UCSD-AML1 (cell line): ENCODE data around the gene NEMP1.
"Not testable (repeated sequence)": the region's sequence is repeated elsewhere in the genome, so short reads cannot be mapped to it uniquely, and the experiment has no call there.

ENCODE experiments used
- DNase-seq: peaks from one replicate; lab custom pipeline; 2025; ENCODE audit not compliant: unreplicated experiment; lab: John Stamatoyannopoulos, UW

NEMP1 gene, protein sequence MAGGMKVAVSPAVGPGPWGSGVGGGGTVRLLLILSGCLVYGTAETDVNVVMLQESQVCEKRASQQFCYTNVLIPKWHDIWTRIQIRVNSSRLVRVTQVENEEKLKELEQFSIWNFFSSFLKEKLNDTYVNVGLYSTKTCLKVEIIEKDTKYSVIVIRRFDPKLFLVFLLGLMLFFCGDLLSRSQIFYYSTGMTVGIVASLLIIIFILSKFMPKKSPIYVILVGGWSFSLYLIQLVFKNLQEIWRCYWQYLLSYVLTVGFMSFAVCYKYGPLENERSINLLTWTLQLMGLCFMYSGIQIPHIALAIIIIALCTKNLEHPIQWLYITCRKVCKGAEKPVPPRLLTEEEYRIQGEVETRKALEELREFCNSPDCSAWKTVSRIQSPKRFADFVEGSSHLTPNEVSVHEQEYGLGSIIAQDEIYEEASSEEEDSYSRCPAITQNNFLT

DNA sequence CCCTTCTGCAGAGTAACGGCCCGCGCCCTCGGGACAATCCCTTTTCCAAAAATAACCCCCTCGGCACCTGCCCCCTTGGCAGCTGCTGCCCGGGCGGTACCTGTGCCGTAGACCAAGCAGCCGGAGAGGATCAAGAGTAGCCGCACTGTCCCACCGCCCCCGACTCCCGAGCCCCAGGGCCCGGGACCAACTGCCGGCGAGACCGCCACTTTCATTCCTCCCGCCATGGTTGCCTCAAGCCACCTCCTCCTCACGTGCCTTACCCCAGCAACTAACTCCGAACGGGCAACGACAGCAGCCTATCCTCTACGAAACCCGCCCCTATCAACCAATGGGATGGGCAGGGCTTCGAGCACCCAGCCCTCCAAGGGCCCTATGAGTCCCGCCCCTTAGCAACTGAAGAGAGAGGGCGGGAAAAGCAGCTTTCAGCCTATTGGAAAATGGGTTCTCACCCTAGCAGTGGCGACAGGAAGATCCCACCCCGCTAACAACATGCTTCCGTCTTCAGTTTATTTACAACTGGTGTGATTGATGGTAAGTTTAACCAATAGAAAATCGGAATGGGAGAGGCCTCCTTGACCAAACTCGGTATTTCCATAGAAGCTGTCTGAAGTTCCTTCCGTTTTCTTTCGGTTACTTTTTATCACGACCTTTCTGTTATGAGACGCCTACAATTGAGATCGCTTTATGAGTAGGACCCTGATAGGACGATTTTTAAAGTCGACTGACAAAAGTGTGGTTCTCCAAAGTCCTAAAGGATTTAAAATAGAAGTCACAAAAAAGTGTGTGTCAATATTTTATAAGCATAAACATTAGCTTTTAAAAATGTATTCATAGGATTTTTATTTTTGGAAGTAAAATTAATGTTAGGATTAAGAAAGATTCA lies at the start of gene NEMP1:
Gene NEMP1, minus strand, starts transcription at position 273 of the 886 bp plus-strand sequence. Its CDS starts 46 bp downstream, at position 227.
- DNase-seq: peak; percentile 94

DNA sequence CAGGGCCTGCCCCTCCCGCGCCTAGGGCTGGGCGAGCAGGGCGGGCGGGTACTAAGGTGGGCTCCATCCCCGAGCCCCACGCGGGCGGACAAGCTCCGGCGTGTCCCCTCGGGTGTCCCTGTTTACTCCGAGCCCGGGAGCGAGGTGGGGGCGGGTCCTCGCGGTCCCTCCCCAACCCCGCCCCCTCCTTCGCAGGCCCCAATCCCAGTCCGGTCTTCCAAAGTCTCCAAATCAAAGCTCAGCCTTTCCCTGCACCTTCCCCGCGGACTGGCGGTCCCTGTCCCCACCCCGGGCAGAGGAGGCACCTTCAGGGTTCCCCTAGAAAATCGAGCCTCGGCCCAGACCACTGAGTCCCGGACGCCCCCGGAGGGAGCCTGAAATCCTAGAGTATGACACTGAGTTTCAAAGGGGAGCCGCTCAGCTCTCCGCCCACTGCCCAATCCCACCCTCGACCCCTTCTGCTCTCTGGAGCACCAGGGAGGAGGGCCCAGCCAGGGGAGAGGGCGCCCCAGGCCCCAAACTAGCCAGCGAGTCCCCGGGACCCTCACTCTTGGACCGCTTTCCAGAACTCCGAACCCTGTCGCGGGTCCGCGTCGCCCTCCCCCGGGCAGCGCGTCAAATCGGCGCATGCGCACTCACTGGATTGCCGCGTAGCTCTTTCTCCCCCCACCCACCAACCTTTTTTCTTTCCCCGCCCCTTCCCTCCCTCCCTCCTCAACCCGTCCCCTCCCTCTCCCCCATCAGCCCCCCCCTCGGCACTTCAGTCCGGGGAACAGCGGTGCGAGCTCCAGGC lies 49.3 kb upstream of the NEMP1 start, which contains the start of gene LRP1:
Gene LRP1, plus strand, starts transcription at position 758 of the 793 bp plus-strand sequence. CDS start 482 bp downstream, outside the sequence.
- DNase-seq: no peak

DNA sequence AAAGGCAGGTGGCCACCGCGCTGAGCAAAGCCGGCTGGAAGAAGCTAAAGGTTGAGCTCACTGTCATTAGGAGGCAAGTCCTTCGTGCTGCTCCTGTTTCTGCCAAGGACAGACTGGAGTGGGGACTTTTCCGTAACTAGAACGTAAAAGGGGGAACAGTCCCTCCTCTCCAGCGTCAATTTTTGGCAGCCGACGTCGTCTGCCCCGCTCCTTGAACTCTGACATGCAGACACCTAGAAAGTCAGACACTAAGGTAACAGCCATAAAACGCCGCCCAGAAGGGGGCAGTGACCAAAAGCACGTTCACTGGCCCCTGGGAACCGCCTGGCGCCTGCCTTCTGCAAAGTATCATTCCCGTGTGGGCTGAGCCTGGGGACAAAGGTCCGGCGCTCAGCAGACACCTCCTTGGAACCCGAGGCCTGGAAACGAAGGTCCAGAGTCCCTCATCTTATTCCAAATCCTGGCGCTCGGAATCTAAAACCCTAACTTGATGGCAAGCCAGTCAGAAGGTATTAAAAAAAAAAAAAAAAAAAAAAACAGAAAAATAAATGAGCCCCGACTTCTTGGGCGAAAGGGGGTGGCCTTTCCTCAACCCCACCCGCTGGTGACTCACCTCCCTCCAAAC lies 48.6 kb upstream of the NEMP1 start:
- peak; percentile 38 for DNase-seq

DNA sequence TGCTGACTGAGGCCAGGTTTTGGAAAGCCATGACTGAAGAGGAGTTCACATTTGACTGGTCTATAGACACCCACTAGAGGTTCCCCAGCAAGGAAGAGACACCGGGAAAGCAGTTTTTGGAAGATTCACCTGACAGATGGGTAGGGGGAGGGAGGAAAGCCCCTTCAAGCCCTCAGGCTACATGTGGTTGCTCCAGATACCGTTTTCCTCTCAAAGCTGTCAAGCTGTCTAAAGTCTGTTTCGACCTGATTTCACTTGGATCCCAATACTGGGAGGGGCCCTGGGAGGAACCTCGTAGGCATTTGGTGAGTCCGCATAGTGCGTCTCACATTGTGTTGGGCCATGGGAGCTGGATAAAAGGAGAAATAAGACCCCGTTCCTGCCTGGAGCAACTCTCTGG lies 48.0 kb upstream of the NEMP1 start:
- DNase-seq: no peak

DNA sequence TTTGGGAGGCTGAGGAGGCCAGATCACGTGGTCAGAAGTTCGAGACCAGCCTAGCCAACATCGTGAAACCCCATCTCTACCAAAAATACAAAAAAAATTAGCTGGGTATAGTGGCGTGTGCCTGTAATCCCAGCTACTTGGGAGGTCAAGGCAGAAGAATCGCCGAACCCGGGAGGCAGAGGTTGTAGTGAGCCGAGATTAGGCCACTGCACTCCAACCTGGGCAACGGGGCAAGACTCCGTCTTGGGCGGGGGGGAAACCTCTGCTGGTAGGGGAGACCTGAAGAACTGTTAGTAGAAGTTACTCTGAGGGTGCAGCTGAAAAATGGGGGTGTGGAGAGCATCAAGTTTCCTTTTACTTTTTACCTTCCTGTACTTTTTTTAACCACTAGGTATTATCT lies 47.5 kb upstream of the NEMP1 start:
- no peak for DNase-seq

DNA sequence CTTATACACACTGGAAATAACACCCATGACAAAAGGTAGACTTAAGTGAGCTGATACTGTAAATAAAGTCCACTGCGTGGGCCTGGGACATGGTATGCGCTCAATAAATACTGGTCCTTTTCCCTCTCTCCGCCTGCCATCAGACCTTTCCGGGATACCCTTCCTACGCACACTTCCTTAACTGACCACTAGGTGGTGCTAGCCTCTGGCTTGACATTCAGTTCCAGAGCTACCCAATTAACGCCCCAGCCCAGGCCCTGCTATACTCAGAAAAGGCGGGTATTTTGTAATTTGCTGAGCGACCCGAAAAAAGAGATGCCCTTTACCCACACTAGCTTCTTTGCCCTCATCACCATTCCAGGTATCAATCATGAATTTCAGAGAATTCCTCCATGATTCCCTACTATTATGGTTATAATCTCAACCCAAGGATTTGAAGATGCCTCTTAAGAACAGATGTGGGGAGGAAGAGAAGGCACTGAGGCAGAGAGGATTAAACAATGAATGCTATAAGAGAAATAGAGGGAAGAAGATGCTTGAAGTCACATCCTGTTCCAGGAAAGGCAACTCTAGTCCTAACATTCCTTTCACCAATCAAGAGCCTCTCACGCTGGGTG lies 45.8 kb upstream of the NEMP1 start:
- peak; percentile 45 for DNase-seq

DNA sequence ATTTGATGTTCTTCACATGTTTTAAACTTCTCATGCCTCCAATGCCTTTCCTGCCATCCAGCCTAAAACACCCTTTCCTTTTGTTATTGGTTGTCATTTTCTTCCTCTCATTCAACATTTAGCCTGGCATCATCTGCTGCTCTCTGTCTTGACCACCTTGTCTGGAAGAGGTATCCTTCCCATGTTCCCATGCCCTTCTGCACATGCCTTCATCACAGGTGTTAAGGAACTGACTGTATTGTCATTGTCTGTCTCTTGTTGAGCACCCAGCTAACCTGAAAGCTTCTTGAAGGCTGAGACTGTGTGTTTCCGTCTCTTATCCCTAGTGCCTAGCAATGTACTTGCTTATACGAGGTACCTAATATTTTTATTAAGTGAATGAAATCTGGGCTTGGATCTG lies 45.2 kb upstream of the NEMP1 start:
- no peak for DNase-seq

DNA sequence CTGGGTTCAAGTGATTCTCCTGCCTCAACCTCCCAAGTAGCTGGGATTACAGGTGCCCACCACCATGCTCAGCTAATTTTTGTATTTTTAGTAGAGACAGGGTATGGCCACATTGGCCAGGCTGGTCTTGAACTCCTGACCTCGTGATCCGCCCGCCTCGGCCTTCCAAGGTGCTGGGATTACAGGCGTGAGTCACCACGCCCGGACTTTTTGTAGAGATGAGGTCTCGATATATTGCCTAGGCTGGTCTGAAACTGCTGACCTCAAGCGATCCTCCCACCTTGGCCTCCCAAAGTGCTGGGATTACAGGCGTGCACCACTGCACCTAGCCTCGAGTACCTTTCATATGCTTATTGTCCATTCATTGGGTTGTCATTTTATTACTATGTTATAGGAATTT lies 42.1 kb upstream of the NEMP1 start:
- not testable (repeated sequence) for DNase-seq

DNA sequence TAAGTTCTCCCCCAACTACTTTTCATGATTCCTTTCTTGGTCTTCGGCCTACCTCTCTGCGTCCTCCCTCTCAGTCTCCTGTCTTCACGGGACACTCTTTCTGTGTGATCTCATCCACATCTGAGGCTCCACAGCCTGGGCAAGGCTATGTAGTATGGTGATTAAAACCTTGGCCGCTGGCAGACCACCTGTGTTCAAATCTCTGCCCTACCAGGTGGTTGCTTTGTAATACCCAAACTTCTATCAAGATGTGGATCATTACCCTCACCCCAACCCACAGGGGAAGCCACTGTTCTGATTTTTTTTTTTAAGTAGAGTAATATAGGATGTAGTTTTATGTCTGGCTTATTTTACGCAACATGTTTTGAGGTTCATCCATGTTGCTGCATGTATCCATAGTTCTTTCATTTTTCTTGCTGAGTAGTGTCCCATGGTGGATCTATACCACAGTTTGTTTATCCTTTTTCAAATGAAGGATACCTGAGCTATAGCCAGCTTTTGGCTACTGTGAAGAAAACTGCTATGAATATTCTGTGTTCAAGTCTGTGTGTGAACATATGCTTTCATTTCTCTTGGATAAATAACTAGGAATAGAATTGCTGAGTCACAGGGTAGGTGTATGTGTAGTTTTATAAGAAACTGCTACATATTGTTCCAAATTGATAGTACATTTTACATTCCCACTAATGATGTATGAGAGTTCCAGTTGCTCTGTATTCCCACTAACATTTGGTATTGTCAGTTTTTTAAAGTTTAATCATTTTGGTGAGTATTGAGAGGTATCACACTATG lies 40.9 kb upstream of the NEMP1 start:
- DNase-seq: no peak

DNA sequence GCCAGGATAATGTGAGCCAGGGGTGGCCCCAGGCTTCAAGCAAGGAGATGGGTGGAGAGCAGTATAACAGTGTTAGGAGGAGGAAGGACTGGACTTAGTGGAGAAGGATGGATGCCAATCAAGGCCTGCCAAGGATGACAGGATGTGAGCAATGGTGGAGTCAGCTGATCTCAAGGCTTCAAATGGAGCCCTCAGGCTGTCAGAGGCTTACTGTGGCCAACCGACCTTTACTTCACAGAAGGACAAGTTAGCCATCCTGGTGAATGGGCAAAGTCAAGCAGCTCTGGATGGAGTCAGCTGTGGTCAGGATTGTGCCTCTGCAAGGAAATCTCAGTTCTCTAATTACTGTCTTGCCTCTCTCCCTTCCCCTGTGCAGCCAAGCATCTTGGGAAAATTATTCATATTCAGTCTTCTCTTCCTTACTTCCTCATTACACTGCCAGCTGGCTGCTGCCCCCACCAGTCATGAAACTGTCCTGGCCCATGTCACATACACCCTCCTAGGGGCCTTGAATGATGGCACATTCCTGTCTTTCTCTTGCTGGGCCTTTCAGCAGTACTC lies 40.2 kb upstream of the NEMP1 start:
- DNase-seq: no peak

DNA sequence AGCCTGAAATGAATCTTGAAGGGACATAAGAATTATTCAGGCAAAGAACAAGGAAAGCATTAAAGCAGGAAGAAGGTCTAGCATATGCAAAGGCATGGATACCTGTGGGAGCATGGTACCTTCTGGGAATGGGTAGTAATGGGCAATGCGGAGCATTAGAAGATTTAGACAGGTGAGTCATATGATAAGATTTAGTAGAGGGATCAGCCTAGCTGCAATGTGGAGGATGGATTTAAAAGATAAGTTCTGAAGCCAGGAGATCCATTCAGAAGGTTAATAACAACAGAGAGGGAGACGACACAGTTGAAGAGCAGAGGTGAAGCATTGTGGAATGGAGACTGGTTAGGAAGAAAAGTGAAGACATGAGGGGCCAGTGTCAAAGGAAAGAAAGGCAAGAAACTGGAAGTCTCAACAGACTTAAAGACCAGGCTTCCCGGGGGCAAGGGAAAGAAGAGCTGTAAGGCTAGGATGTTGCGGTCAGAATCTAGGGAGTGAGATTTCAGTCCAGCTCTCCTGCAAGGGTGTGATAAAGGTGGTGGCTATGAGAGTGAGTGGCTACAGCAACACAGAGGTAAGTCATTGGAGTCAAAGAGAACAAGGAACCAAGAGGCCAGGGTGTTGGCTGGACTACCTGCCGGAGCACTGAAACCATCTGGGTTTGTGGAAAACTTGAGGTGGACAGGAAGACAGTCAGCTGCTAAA lies 38.1 kb upstream of the NEMP1 start:
- DNase-seq: no peak

DNA sequence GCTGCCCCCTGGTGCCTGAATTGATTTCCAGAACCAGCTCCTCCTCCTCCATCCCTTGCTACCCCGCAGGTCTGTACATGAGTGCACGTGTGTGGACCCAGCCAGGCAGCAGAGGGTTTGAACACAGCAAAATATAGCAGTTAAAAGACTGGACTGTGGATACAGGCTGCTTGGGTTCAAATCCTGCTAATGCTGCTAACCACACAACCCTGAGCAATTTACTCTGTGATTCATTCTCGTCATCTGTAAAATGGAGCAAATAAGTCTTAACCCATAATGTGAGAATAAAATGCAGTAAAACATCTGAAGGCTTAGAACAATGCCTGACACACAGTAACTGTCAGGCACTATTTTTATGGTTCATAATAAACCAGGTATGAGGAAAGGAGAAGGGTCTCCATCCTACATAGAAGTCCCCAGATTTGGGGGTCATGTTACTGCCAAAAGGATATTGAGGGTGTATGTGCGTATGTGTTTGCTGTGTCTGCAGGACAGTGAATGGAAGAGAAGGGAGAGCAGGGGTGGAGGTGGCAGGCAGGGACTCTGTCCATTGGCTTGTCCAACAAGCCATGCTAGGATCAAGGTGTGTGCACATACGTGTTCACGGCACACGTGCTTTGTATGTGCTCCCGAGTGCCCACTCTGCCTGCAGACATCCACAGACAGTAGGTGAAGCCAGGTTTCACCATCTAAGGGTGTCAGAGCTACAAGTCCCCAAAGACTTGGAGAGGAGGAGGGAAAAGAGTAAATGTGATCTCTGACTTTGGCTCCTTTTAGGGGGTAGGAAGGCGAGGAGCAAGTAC lies 34.1 kb upstream of the NEMP1 start:
- DNase-seq: no peak

DNA sequence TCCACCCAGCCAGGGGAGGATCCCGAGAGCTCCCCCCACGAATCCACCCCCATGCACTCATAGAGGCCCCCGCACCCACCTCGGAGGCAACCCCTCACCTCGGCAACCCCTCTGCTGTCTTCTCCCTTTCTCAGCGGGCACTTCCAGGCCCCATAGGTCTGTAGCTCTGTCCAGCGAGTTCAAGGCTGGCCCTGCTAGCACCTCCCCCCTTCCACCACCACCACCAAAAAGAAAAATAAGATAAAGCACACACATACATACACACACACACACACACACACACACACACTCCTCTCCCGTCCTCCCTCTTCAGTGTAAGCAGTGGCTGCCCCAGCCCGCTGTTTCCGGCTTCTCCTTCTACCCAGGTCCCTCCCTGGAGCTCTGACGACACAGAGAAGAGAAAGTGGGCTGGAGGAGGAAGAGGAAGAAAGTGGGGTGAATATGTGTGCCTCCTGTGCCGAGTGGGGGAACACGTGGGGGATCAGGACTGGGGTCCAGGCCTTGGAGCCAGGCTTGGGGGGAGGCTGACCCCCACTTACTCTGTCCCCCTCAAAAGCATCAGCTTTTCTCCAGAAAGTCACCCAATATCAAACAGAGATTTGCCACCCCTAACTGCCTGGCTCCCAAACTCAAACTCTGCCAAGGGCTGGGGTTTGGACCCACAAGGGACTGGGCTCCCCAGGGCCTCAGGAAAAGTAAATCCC lies 32.6 kb upstream of the NEMP1 start, which contains the start of gene STAT6:
Gene STAT6, minus strand, starts transcription at position 332 of the 704 bp plus-strand sequence. CDS start 3,084 bp downstream, outside the sequence.
- DNase-seq: peak; percentile 81

DNA sequence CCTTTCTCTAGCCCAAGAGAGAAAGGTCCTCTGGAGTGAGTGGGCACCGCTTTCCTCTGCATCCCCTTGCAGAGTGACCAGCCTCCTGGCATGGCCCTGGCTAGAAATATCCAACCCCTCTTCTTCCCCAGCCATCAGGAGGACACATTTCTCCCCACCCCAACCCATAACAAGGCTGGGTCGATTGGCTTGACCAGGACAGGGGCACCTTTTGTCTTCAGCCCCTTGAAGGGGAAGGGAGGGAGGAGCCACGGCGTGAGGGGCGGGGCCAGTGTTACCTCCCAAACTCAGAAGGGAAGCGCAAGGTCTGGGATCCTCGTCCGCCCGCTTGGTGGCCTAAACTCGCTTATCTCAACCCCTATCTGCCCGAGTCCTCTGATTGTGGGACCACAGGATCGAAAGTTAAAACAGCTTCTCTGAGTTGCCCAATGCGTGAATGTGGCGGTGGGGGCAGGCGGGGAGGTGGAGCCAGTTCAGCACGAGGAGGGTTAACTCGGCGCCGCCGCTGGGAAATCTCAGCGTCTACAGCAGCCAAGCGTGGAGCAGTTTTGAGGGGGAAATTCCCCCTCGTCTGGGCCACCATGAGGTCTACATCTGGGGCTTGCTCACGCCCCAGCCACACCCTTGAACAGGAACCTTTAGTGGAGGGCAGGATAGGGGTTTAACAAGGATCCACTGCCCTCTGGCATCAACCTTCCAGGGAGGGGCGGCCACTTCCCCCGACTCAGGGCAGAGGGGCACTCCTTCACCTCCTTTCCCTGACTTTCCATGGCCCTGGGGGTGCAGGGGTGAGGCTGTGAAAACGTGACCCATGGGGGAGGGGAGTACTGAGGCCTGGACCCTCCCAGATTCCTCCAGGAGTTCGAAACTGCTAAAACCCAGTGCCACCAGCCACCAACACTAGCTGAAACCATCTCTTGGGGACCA lies 31.8 kb upstream of the NEMP1 start:
- DNase-seq: peak; percentile 63

DNA sequence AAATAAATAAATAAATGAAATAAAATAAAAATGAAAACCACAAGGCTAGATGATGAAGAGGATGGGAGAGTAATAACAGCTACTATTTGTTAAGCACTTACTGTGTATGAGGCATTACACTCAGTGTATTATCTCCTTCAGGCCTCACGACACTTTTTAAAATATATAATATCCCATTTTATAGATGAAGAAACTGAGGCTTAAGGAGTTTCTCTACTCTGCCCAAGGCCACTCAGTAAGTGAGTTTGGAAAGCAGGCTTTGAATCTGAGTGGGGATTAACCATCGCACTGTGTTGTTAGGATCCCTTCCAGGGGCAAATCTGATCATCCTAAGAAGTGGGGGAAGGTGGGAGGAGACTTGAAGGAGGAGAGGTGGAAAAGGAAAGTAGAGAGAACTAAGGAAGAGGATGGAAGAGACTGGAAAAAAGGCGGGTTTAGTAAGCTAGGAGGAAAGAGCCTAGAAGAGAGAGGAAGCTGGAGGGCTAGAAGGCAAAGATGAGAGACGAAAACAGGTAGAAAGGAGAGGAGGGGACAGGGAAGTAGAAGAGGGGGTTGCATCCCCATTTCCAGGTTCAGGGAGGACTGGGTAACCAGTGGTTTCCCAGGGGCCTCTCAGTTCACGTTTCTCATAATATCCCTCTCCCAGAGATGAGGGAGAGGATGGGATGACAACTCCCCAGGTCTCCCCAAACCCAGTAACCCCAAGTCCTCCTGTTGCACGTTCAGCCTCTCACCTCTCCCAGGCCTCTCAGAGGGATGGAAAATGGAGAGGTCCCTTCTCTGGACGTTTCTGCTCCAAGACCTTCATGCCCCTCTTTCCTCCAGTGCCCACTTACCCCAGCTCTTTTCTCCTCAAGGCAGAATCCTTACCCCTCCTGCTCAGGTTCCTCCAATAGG lies 30.9 kb upstream of the NEMP1 start:
- DNase-seq: no peak
